GM18858 (cell line): ENCODE data around the gene CABP5.
"Not testable (repeated sequence)": the region's sequence is repeated elsewhere in the genome, so short reads cannot be mapped to it uniquely, and the experiment has no call there.

Experiments used
- ATAC-seq: cut with Tn5 transposase; IDR thresholded peaks from one replicate; pipeline ENCODE4 v1.9.1; 2021; ENCODE audit not compliant: unreplicated experiment

The CABP5 gene

GRCh38 chr19:48043675-48044258, at the start of gene CABP5:
TSS of gene CABP5 (minus strand) at chr19:48044079. CDS start at chr19:48043922, 157 bp downstream.
- no peak for ATAC-seq

GRCh38 chr19:48091111-48091718, 47.3 kb upstream of the CABP5 start:
- not testable (repeated sequence) for ATAC-seq

- ATAC-seq: no peak
These were observed 46.5 kb upstream of the CABP5 start for GRCh38 chr19:48090281-48090802.

GRCh38 chr19:48088991-48089390, 45.1 kb upstream of the CABP5 start:
- ATAC-seq: not testable (repeated sequence)

GRCh38 chr19:48085904-48086864, 42.3 kb upstream of the CABP5 start:
- ATAC-seq: no peak

GRCh38 chr19:48085076-48085475, 41.2 kb upstream of the CABP5 start:
- no peak for ATAC-seq

GRCh38 chr19:48081106-48081505, 37.2 kb upstream of the CABP5 start:
- ATAC-seq: no peak

- not testable (repeated sequence) for ATAC-seq
These were observed 26.4 kb upstream of the CABP5 start for GRCh38 chr19:48070177-48070769.

- no peak for ATAC-seq
These were observed 25.6 kb upstream of the CABP5 start for GRCh38 chr19:48069435-48069834.

GRCh38 chr19:48064509-48064908, 20.6 kb upstream of the CABP5 start:
- ATAC-seq: no peak

- no peak for ATAC-seq
These were observed 17.8 kb upstream of the CABP5 start for GRCh38 chr19:48061401-48062344.

- no peak for ATAC-seq
These were observed 16.5 kb upstream of the CABP5 start for GRCh38 chr19:48060381-48060780.

GRCh38 chr19:48059331-48059730, 15.5 kb upstream of the CABP5 start:
- no peak for ATAC-seq

- ATAC-seq: no peak
These were observed 10.0 kb upstream of the CABP5 start for GRCh38 chr19:48053856-48054255.

- no peak for ATAC-seq
These were observed 9.2 kb upstream of the CABP5 start for GRCh38 chr19:48053076-48053475.

- no peak for ATAC-seq
These were observed 7.6 kb upstream of the CABP5 start for GRCh38 chr19:48051335-48052033.

- no peak for ATAC-seq
These were observed 682 bp upstream of the CABP5 start for GRCh38 chr19:48044561-48044960.

GRCh38 chr19:48041877-48042580, 1.9 kb downstream of the CABP5 start:
- no peak for ATAC-seq

- ATAC-seq: no peak
These were observed 7.1 kb downstream of the CABP5 start for GRCh38 chr19:48036765-48037164.
